Measurements from ENCODE around the gene ZNF737. TPM values are rescaled to one million over a fixed set of nuclear protein-coding genes. Genes with fewer than 3 reads are reported as not detected.
"Not testable (repeated sequence)": the region's sequence is repeated elsewhere in the genome, so short reads cannot be mapped to it uniquely, and the experiment has no call there.

ZNF737 gene
- 10 to 100 TPM; 13.9 to 16.4 TPM for total RNA-seq

DNA sequence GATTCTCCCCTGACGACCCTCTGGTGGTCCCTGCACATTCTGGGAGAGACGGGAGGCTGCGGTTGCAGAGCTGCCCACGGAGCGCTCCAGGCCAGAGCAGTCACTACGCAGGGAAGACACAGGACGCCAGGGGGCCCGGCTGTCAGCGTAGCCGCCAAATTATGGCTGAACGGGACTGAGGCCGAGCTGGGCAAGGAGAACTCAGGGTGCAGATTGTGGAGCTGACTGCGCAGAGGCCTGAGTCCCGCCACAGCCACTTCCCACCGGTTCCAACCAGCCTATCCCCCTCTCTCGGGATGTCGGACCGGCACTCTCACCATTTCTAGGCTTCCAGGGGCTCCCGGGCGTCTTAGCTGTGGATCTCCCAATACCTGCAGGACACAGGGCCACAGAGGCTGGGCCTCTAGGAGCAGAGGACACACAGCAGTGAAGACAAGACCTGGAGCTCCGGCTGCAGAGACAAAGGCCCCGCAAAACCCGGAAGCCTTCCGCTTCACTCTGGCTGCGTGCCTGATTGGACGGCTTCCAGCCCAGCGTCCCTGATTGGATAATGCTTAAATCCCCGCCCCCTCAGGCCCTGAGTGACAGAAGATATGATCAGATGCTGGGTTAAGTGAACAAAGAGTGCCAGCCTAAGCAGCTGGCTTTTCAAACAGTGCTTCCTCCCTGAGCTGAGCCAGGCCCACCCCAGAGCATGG, at the start of gene ZNF737:
TSS of gene ZNF737 (minus strand) at position 461 of the 698 bp plus-strand sequence. CDS start at position 320, 141 bp downstream.
- Mint-ChIP-seq H3K4me1 (peaks cover 19% of the 10 kb centered on the region), H3K36me3 (ENCODE audit: low read depth) (peaks cover 45% of the 10 kb centered on the region), H3K9me3 (ENCODE audit: low read depth) (peaks cover 35% of the 10 kb centered on the region), H3K27ac (peak within 1 kb of the TSS; percentile 98), H3K27me3 (no peaks in the 10 kb centered on the region), H3K4me3 (peak within 1 kb of the TSS; percentile 98)
- POLR2A ChIA-PET: interaction anchor here (0.5 to 2.0 kb wide), 7 partner anchors 94 to 576 kb away, joined by 3 to 9 read pairs (median 3); partner anchors contain the start of genes ZNF431, ZNF626, ZNF66 and ZNF85
- CTCF ChIA-PET: interaction anchor here (0.6 to 1.1 kb wide), 4 partner anchors 13 to 566 kb away, joined by 3 to 4 read pairs (median 3); partner anchors contain the start of genes ZNF430 and ZNF66
- ATAC-seq: peak; percentile 97
- intact Hi-C loops (cut with DNase I, micrococcal nuclease): loop anchor here (1.0 to 10.0 kb wide), 11 partner anchors 96 to 576 kb away; partner anchors contain the start of genes ZNF430 (in 2 of the 2), ZNF626 (in 2 of the 2), ZNF66 (in 2 of the 2) and ZNF85 (in 1 of the 2)
- DNase-seq: peak; percentile 97

DNA sequence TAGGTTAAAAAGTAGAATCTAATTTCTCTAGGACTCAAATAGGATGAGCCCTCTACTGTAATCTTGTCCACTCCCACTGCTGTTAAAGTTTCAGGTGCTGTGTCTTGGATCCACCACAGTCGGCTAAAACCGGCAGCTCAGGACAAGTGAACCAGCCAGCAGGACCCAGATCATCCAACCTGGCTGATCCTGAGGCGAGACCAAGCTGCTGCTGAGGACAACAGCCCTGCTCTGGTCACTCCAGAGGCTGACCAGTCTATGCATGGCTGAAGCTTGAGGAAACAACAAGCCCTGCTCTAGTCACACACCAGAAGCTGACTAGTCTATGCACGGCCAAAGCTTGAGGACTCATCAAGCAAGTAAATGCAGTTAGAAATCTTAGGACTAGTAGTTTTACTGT, 49.4 kb upstream of the ZNF737 start:
- H3K27me3 Mint-ChIP-seq; H3K4me3 Mint-ChIP-seq; DNase-seq; H3K4me1 Mint-ChIP-seq; H3K27ac Mint-ChIP-seq; ATAC-seq; H3K36me3 Mint-ChIP-seq (ENCODE audit: low read depth); POLR2A ChIA-PET; intact Hi-C loops (cut with DNase I, micrococcal nuclease); CTCF ChIA-PET: not testable (repeated sequence)
- peaks cover 51% of the 10 kb centered on the region for H3K9me3 Mint-ChIP-seq (ENCODE audit: low read depth)

GRCh38 chr19:20612711-20613316, 47.2 kb upstream of the ZNF737 start:
- peaks cover 49% of the 10 kb centered on the region for H3K9me3 Mint-ChIP-seq (ENCODE audit: low read depth)
- CTCF ChIA-PET: no interaction called here
- POLR2A ChIA-PET: interaction anchor here (0.6 kb wide), 1 partner anchor 187 kb away, joined by 3 read pairs; no protein-coding TSS in a partner anchor
- H3K27me3 Mint-ChIP-seq: no peaks in the 10 kb centered on the region
- no peak overlapping the region for H3K27ac Mint-ChIP-seq
- H3K36me3 Mint-ChIP-seq (ENCODE audit: low read depth): peaks cover 6% of the 10 kb centered on the region
- DNase-seq (no peak), ATAC-seq (no peak)
- H3K4me3 Mint-ChIP-seq: no peak overlapping the region
- H3K4me1 Mint-ChIP-seq: peaks cover 5% of the 10 kb centered on the region
- intact Hi-C loops (cut with DNase I, micrococcal nuclease): no loop called here

- H3K9me3 Mint-ChIP-seq (ENCODE audit: low read depth): peaks cover 41% of the 10 kb centered on the region
- H3K4me3 Mint-ChIP-seq: no peak overlapping the region
- POLR2A ChIA-PET: no interaction called here
These were observed 46.3 kb upstream of the ZNF737 start for GRCh38 chr19:20611866-20612265.

GRCh38 chr19:20607943-20608342, 42.4 kb upstream of the ZNF737 start:
- DNase-seq: no peak
- intact Hi-C loops (cut with DNase I, micrococcal nuclease): no loop called here
- H3K4me3 Mint-ChIP-seq: no peak overlapping the region
- H3K4me1 Mint-ChIP-seq: peaks cover 5% of the 10 kb centered on the region
- peaks cover 40% of the 10 kb centered on the region for H3K9me3 Mint-ChIP-seq (ENCODE audit: low read depth)
- no peaks in the 10 kb centered on the region for H3K27me3 Mint-ChIP-seq
- no peaks in the 10 kb centered on the region for H3K36me3 Mint-ChIP-seq (ENCODE audit: low read depth)
- ChIA-PET CTCF (no interaction called here), POLR2A (interaction anchor here (0.6 kb wide), 1 partner anchor 196 kb away, joined by 5 read pairs; no protein-coding TSS in a partner anchor)
- no peak overlapping the region for H3K27ac Mint-ChIP-seq
- no peak for ATAC-seq

More at GRCh38 chr19:20611866-20612265, 46.3 kb upstream of the ZNF737 start:
- Mint-ChIP-seq H3K4me1 (peaks cover 5% of the 10 kb centered on the region), H3K27me3 (no peaks in the 10 kb centered on the region), H3K36me3 (ENCODE audit: low read depth) (peaks cover 6% of the 10 kb centered on the region), H3K27ac (no peak overlapping the region)
- intact Hi-C loops (cut with DNase I, micrococcal nuclease): no loop called here
- CTCF ChIA-PET: no interaction called here
- DNase-seq (no peak), ATAC-seq (no peak)

GRCh38 chr19:20558571-20558970, 7.0 kb downstream of the ZNF737 start:
- H3K27me3 Mint-ChIP-seq: no peaks in the 10 kb centered on the region
- ATAC-seq (peak; percentile 30), DNase-seq (peak; percentile 10)
- peaks cover 49% of the 10 kb centered on the region for H3K9me3 Mint-ChIP-seq (ENCODE audit: low read depth)
- peaks cover 18% of the 10 kb centered on the region for H3K4me1 Mint-ChIP-seq
- H3K36me3 Mint-ChIP-seq (ENCODE audit: low read depth): peaks cover 91% of the 10 kb centered on the region
- no peak overlapping the region for H3K4me3 Mint-ChIP-seq
- peak overlapping the region; percentile 13 for H3K27ac Mint-ChIP-seq
- ChIA-PET CTCF (interaction anchor here (0.6 kb wide), 1 partner anchor 134 kb away, joined by 3 read pairs; no protein-coding TSS in a partner anchor), POLR2A (no interaction called here)
- intact Hi-C loops (cut with DNase I, micrococcal nuclease): no loop called here

DNA sequence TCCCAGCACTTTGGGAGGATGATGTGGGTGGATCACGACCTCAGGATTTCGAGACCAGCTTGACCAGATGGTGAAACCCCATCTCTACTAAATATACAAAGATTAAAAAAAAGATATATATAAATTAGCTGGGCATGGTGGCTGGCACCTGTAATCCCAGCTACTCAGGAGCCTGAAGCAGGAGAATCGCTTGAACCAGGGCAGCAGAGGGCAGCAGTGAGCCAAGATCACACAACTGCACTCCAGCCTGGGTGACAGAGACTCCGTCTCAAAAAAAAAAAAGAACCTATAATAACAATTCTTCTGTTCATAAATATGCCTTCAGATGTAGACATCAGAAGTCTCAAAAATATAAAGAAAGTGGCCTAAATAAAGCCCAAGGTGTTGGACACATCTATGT, 7.6 kb downstream of the ZNF737 start:
- ChIA-PET POLR2A (no interaction called here), CTCF (no interaction called here)
- Mint-ChIP-seq H3K27ac (no peak overlapping the region), H3K9me3 (ENCODE audit: low read depth) (peaks cover 49% of the 10 kb centered on the region), H3K4me3 (no peak overlapping the region), H3K27me3 (no peaks in the 10 kb centered on the region), H3K36me3 (ENCODE audit: low read depth) (peaks cover 91% of the 10 kb centered on the region), H3K4me1 (peaks cover 18% of the 10 kb centered on the region)
- ATAC-seq (no peak), DNase-seq (peak; percentile 43)
- intact Hi-C loops (cut with DNase I, micrococcal nuclease): no loop called here

DNA sequence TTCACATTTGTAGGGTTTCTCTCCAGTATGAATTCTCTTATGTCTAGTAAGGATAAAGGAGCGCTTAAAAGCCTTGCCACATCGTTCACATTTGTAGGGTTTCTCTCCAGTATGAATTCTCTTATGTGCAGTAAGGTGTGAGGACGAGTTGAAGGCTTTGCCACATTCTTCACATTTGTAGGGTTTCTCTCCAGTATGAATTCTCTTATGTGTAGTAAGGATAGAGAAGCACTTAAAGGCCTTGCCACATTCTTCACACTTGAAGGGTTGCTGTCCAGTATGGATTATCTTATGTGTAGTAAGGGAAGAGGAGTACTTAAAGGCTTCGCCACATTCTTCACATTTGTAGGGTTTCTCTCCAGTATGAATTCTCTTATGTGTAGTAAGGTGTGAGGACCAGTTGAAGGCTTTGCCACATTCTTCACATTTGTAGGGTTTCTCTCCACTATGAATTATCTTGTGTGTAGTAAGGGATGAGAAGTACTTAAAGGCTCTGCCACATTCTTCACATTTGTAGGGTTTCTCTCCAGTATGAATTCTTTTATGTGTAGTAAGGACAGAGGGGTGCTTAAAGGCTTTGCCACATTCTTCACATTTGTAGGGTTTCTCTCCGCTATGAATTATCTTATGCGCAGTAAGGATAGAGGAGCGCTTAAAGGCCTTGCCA, 20.8 kb downstream of the ZNF737 start:
- DNase-seq, POLR2A ChIA-PET, H3K4me1 Mint-ChIP-seq, H3K27me3 Mint-ChIP-seq, ATAC-seq, CTCF ChIA-PET, H3K27ac Mint-ChIP-seq, H3K4me3 Mint-ChIP-seq: not testable (repeated sequence)
- intact Hi-C loops (cut with DNase I, micrococcal nuclease): loop anchor here in 1 of 2 experiments (10.0 kb wide), 3 partner anchors 260 to 860 kb away; no protein-coding TSS in a partner anchor
- peaks cover 75% of the 10 kb centered on the region for H3K36me3 Mint-ChIP-seq (ENCODE audit: low read depth)
- H3K9me3 Mint-ChIP-seq (ENCODE audit: low read depth): peaks cover 41% of the 10 kb centered on the region

DNA sequence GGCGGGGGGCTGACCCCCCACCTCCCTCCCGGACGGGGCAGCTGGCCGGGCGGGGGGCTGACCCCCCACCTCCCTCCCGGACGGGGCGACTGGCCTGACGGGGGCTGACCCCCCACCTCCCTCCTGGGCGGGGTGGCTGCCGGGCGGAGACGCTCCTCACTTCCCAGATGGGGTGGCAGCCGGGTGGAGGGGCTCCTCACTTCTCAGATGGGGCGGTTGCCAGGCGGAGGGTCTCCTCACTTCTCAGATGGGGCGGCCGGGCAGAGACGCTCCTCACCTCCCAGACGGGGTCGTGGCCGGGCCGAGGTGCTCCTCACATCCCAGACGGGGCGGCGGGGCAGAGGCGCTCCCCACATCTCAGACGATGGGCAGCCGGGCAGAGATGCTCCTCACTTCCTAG, 35.3 kb downstream of the ZNF737 start:
- intact Hi-C loops (cut with DNase I, micrococcal nuclease); H3K27ac Mint-ChIP-seq; H3K4me1 Mint-ChIP-seq; H3K4me3 Mint-ChIP-seq; CTCF ChIA-PET; DNase-seq; H3K27me3 Mint-ChIP-seq; POLR2A ChIA-PET; ATAC-seq: not testable (repeated sequence)
- Mint-ChIP-seq H3K9me3 (ENCODE audit: low read depth) (peaks cover 34% of the 10 kb centered on the region), H3K36me3 (ENCODE audit: low read depth) (peaks cover 35% of the 10 kb centered on the region)

DNA sequence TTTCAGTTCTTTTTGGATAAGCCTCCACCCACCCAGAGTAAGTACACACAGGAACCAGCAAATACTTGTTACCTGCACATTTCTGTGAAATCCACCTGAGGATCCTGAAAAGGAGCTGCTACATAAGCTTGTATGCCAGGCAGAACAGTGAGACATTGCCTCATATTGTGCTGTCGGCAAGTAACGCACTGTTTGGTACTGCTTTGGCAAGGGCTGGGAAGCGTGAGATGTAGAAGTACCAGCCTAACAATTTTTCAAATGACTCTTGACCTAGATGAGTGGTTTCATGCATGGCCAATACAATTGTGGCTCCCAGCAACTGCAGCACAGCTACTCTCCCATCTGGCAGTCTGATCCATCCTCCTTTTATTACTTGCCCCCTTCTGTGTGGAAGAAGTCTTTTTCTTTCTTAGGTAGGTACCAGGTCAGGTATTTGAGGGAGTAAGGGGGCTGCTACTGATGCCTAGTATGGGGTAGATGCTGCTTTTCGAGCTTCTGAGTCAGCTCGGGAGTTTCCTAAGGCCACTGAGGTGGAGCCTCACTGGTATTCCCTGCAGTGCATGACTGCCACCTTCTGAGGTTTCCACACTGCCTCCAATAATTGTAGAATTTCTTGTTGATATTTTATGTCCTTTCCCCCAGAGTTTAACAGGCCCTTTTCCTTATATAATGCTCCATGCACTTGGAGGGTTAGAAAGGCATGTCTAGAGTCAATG, 52.2 kb downstream of the ZNF737 start:
- intact Hi-C loops (cut with DNase I, micrococcal nuclease): no loop called here
- peaks cover 2% of the 10 kb centered on the region for H3K36me3 Mint-ChIP-seq (ENCODE audit: low read depth)
- H3K27ac Mint-ChIP-seq: no peak overlapping the region
- peaks cover 34% of the 10 kb centered on the region for H3K9me3 Mint-ChIP-seq (ENCODE audit: low read depth)
- no peak overlapping the region for H3K4me3 Mint-ChIP-seq
- DNase-seq: peak; percentile 5
- POLR2A ChIA-PET: no interaction called here
- ATAC-seq: no peak
- H3K27me3 Mint-ChIP-seq: no peaks in the 10 kb centered on the region
- CTCF ChIA-PET: interaction anchor here (0.7 kb wide), 1 partner anchor 37 kb away, joined by 3 read pairs; no protein-coding TSS in a partner anchor
- no peaks in the 10 kb centered on the region for H3K4me1 Mint-ChIP-seq

DNA sequence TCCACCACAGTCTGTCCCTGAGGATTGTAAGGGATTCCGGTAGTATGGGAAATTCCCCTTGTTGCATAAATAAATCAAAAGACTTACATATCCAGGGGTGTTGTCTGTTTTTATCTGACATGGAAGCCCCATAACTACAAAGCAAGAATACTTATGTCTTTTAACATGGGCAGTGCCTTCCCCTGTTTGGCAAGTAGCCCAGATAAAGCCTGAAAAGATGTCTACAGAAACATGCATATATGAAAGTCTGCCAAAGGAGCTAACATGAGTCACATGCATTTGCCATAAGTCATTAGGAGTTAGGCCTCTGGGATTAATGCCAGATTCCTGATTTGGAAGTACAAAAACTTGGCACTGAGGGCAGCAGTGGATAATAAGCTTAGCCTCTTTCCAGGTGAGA, 62.1 kb downstream of the ZNF737 start:
- ChIA-PET CTCF (interaction anchor here (0.8 kb wide), 1 partner anchor 91 kb away, joined by 4 read pairs; no protein-coding TSS in a partner anchor), POLR2A (no interaction called here)
- ATAC-seq: no peak
- Mint-ChIP-seq H3K36me3 (ENCODE audit: low read depth) (peaks cover 3% of the 10 kb centered on the region), H3K27me3 (no peaks in the 10 kb centered on the region), H3K9me3 (ENCODE audit: low read depth) (peaks cover 36% of the 10 kb centered on the region), H3K27ac (no peak overlapping the region), H3K4me3 (no peak overlapping the region), H3K4me1 (no peaks in the 10 kb centered on the region)
- no peak for DNase-seq
- intact Hi-C loops (cut with DNase I, micrococcal nuclease): no loop called here
